NCI-H2107 (cell line): ENCODE results near the gene AK5.
"Not testable (repeated sequence)": the region's sequence is repeated elsewhere in the genome, so short reads cannot be mapped to it uniquely, and the experiment has no call there.

Source experiments
- DNase-seq: peaks from one replicate; lab custom pipeline; 2025; lab: John Stamatoyannopoulos, UW

The AK5 gene

DNA sequence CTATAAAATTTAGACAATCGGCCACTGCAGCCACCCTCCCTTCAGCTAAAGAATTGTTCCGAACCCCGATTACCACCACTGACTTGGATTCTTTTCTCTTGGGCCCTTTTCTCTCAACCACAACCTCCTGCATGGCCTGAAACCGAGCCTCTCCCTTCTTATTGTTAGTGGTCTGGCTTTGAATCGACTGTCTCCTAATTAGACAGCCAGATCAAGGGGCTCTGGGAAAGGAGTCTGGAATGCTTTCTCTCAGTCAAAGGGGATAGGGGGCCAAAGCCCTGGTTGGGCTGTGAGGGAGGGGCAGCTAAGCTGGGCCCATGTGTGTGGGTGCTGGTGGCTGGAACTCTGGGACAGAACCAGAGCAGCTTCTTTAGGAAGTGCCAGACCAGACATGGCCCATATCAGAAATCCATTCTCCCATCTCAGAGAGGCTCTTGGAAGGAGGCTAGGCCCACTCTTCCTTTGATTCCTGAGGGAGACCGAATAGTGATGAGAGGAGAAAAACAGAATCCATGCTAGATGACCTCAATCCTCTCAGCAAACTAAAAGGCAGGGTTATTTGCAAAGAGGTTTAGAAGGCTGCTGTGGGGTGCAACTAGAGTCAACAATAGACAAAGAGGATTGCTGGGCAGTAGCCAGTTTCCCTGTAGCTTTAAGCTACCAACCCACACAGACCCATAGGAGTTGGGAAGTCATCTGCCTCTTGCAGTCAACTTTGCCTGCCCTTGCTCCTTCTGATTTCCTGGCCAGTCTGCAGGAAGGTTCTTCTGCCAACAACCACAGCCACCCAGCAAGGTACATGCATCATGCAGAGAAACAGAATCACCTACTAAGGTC is 117.6 kb downstream of the AK5 start:
- no peak for DNase-seq

DNA sequence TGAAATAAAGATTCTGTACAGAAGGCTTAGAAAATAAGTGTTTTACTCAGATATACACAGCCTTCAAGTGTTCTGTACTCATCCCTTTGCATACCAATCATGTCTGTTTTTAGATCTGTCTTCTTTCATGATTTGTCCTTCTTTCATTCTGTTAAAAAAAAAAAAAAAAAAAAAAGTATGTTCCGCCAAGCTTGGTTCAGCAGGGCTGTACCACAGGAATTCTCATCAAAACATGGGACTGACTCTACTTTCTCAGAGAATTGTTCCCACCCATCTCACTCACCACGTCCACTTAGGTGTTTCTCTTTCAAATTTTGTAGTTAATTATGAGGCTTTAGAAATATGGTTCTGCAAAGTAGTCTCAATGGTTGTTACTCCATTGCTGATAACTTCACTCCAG is 119.0 kb downstream of the AK5 start:
- DNase-seq, result no peak

DNA sequence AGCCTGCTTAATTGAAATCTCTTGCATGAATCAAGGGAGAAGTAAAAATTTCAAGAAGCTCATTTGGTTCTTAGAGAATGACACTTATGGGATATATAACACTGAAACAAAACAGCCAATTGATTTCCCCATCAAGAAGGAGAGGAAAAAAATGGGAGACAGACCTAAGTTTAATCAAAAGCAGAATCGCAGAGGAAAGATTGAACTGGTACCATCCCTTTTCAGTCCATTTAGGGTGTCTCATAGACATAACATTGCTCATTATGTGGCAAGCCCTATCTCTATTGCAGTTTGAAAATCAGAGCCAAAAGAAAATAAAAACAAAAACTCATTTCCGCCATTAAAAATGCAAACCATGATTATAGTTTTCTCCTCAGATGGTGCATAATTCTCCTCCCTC is 119.6 kb downstream of the AK5 start:
- DNase-seq, result no peak

DNA sequence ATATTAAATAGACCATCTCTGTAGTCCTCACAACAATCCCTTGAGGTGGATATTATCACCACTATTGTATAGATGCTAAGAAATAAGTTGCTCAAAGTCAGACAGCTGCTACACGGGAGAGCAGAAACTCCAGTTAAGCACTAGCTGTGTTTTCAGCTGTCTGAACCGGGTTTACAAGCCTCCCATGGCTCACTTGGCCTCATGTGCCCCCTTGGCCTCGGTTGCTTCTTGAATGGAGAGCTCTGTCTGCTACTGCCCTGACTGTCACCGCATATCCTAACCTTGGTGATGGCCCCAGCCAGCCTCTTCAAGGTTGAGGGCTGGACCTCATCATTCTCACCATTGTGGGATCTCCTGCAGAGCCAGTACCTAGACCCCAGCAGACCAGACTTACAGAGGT is 123.4 kb downstream of the AK5 start:
- DNase-seq, result no peak

DNA sequence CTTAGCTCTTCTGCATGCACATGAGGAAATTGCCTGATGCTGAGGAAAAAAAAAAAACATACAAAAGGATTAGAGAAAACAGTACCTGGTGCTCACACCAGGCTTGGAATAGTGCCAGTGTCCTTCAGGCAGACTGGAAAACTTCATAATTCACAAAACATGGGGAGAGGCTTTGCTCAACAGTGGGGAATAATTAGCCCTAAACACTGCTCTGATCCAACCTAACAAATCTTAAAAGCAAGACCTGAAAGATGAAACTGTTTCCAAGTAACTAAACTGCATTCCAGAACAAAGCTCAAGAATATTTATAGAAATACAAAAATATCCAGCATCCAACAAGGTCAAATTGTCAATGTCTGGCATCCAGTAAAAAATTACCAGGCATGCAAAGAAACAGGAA is 124.8 kb downstream of the AK5 start:
- no peak for DNase-seq

DNA sequence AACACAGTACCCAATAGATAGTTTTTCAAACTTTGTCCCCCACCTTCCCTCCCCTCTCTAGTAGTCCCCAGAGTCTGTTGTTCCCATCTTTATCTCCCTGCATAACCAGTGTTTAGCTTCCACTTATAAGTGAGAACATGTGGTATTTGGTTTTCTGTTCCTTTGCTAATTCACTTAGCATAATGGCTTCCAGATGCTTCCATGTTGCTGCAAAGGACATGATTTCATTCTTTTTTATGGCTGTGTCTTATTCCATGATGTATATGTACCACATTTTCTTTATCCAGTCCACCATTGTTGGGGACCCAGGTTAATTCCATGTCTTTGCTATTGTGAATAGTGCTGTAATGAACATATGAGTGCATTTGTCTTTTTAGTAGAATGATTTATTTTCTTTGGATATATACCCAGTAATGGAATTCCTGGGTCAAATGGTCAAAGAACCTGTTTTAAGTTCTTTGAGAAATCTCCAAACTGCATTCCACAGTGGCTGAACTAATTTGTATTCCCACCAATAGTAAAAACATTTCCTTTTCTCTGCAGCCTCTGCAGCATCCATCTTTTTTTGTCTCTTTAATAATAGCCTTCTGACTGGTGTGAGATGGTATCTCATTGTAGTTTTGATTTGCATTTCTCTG is 126.0 kb downstream of the AK5 start:
- no peak for DNase-seq

DNA sequence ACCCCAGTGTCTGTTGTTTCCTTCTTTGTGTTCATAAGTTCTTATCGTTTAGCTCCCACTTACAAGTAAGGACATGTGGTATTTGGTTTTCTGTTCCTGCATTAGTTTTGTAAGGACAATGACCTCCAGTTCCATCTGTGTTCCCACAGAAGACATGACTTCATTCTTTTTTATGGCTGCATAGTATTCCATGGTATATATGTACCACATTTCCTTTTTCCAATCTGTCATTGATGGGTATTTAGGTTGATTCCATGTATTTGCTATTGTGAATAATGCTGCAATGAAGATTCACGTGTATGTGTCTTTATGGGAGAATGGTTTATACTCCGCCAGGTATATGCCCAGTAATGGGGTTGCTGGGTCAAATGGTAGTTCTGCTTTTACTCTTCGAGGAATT is 127.1 kb downstream of the AK5 start:
- DNase-seq, result not testable (repeated sequence)

DNA sequence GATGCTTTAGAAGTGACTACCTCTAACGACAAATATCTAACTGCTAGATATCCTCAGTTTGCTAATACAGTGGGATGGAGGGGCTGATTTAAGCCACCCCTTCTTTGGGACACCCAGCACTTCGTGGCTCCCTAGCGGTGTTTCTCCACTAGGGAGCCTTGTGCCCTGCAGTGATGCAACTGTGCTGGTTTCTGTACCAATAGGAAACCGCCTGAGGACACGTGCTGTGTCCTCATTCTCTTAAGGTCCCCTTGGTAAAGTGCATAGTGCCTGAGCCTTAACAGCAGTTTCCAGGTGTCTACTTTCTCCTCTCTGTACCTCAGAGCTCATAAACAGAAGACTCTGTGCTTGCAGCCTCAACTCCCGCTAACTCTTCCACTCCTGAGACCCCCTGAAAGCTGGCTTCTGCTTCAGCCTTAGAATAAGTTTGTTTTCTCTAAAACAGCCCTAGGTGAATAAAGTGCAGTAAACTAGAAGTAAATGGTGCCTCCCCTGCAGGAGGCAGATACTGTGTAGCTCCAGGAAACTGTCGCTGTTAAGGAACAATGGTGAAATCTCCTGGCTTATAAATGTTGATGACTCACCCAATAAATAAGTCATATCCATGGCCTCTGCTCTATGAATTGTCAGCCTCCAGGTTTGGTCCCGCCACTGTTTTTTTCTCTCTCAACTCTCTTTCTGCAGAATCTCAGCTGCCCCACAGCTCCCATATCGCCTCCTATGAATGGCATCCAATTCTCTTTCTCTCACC is 130.4 kb downstream of the AK5 start:
- DNase-seq, result no peak

DNA sequence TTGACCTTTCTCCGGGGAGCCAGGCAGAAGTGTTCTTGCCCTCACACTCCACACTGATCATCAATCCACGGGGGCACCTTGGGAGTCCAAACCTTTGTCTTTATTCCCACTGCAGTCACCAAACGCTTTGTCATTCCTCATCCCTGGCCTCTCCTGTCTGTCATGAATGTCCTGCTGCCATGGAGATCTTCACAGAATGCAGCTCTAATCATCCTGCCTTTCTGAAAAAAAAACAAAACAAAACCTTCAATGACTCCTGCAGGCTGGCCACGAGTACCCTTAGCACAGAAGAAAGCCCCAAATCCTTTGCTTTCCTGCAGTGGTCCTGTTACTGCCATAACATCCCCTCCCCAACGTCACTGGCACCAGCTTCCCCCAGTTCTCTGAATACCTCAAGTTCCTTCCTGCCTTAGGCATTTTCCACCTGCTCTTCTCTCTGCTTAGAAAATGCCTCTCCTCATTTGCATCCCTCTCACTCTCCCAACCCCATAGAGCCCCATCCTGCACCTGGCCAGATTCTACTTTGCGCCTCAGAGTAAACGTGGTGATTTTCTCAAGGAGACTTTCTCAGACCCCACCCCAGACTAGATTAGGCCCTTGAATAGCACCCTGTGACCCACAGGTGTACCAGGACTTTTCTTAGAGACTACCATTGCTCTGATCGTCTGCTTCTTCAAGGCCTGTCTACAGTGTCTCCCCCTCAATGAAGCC is 131.2 kb downstream of the AK5 start:
- no peak for DNase-seq

DNA sequence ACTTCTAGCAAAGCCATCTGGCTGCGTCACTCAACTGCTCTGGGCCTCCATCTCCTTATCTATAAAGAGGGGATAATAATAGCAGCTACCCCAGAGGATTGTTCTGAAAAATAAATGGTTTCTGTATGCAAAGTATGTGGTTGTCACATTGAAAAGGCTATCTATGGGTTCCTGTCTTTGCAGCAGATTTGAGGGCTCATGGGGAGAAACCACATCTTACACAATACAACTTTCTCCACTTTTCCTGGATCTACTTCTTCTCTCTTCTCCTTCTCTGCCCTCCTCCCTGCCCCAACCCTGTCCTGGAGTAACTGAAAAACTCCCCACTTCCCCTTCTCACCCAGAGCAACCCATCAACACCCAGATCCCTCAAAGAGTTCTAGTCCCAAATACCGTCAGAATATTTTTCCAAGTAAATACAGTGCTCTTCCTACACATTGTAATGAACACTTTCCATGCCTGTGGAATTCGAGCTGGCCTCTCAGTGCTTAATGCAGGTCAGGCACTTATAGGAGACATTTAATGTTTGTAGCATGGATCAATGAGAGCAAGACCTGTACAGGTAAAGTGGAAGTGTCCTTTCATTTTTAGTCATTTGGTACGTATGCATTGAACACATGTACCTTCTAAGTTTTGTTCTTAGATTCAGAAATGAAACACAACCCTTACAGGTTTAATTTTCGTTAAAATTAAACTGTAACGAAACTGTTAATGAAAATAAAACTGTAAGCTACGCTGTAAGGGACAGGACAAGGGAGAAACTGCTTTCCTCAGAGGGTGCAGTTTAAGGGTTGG is 131.9 kb downstream of the AK5 start:
- no peak for DNase-seq

DNA sequence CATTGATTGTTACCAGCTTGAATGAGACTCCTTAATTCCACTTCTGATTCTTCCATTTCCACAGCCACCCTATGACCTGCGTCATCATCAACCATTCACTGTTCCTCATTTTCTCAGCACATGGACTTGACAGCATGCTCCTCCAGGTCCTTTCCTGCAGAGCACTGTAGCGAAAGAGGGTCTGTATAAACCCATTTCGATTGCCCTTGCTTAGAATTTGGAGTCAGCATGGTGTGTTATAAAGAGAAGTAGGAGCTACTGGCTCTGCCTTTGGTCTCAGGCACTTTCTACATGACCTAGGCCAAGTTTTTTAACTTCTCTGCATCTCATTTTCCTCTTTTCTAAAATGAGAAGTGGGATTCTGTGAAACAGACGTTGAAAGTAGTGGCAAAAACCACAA is 133.8 kb downstream of the AK5 start:
- DNase-seq, result no peak

DNA sequence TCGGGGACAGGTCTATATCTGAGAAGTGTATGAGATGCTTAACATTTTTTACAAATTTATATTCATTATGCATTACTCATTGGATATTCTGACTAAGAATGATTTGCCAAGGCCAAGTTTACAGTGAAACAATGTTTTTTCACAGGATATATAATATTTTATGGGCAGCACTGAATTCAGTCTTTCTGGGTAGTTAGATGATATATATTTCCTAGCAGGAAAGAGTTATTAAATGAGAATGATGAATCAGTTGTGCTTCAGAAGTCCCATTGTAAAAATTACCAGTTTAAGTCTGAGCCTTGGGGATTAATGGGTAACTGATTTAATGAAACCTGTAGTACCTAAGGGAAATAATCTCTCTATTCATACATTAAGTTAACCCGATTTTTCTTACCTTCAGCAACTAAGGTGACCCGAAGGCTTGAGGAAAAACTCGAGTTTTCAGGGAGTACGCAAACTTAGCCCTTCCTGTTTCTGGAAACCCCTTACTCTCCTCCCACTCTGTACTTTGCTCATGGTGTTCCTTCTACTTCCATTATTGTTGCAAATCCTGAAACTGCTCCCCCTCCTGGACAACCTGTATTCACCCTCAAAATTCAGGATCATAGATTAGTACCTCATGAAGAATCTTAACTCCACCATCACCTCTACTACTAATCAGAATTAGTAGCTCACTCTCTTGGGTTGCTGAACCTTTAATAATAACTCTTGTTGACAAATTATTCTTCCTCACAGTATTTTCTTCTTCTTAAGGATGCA is 135.1 kb downstream of the AK5 start:
- no peak for DNase-seq

DNA sequence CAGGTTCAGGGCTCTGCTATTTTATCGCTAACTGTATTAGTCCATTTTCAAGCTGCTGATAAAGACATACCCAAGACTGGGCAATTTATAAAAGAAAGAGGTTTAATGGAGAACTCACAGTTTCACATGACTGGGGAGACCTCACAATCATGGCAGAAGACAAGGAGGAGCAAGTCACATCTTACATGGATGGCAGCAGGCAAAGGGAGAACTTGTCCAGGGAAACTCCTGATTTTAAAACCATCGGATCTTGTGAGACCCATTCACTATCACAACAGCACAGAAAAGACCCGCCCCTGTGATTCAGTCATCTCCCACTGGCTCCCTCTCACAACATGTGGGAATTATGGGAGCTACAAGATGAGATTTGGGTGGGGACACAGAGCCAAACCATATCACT is 136.2 kb downstream of the AK5 start:
- DNase-seq, result not testable (repeated sequence)

DNA sequence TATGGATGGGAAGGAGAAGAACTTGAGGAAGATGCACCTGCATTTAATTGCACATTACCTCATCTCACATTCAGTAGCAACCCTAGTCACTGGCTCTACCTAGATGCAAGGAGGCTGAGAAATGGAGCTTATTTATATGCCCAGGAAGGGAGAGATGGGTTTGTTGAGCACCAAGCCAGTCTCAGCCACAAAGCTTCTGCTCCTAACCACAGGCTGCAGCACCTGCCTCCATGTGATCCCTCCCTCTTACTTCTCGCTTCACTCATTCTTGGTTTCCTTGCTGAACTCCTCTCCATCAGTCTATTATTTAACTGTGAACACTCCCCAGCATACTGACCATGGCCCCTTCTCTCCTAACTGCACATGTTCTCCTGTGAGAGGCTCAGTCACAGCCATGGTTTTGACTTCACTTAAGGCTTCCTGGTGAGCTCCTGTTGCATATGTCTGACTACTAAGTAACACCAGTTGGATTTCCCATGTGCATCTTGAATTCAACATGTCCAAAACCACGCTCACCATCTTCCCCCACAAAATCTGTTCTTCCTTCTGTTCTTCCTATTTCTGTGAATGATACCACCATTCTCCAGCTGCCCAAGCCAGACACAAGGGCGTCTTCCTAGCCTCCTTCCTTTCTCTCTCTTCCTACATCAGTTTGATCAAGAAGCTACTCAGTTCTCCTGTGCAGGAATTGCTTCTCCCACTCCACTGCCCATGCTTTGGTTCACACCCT is 139.8 kb downstream of the AK5 start:
- no peak for DNase-seq

DNA sequence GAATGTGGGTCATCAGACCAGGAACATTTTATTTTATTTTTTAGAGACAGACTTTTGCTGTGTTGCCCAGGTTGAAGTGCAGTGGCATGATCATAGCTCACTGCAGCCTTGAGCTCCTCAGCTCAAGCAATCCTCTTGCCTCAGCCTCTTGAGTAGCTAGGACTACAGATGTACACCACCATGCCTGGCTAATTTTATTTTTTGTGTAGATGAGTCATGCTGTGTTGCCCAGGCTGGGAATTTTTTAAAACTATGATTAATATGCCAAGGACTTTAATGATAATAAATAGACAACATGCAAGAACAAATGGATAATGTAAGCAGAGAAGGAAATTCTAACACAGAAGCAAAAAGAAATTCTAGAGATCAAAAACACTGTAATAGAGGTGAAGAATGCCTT is 142.4 kb downstream of the AK5 start:
- DNase-seq, result no peak

DNA sequence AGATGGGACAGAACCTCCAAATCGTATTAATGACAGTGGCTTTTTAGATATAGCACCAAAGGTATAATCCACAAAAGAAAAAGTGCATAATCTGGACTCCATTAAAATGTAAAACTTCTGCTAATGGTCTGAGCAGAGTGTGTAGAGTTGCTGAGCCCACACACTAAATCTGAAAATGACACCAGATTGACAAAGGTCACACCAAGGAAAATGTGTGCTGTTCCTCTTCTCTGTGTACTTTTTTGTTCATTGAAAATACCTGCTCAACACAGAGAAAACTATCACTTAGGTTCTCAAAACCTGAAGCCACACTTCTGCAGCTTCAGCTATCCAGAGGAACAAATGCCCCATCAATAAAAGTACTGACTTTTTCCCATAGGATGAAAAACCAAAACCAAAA is 146.2 kb downstream of the AK5 start:
- no peak for DNase-seq

DNA sequence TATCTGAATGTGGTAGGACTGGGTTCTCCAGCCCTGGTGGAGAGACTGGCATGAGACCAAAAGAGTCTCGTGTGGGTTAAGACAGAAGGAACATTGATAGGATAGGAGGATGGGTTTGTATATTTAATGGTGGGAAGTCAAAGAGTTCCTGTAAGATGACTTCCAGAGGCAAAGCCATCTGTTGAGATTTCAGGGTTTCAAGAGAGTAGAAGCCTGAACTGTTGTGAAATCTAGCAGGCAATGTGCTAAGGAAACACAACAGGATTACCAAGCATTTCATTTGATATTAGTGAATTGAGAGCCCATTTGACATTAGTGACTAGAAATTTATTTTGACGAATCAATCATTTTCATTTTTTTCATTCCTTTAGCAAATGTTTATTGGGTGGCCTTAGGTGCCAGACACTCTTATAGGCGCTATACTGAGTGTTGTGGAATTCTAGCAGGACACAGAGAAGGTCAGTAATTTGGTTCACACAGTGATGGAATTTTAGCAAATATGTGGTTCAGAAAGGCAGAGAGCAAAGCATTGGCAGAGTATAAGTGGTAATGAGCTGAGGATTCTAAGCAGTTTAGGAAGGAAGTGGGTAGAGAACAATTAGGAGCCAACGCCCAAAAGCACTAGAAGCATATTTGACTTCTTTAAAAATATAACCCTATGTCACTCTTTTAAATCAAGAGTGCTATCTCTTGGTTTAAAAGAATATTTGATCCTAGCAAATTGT is 149.3 kb downstream of the AK5 start:
- DNase-seq, result no peak

DNA sequence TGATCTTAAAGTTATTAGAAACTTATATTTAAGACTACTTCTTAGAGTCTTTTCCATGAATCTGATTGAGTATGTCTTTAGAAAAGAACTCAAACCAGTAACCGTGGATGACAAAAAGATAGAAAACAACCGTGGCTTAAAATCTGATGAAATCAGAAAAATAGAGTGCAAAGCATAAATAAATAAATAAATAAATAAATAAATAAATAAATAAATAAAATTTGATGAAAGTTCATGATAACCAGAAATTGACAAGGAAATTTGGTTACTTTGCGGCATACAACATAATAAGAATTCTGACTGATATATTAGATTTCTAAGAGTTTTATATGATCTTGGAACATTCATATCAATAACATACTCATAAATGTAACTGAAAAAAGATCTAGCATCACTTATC is 152.1 kb downstream of the AK5 start:
- DNase-seq, result no peak

DNA sequence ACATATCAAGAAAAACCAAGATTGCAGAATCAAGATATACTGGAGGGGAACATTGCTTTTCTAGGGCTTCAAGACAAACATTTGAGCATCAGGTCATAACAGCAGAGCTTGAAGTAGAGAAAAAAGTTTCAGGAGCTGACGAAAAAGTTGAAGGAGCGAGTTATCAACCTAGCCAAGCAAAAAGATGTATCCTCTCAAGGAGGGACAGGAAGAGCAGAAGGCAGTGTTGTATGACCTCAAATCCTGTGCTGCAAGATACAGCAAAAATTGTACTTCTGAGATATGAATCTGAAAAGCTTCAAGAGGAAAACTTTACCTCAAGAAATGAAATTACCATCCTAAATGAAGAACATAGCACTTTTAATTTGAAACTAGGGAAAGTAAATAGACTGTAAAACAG is 153.1 kb downstream of the AK5 start:
- no peak for DNase-seq
